DND-41 (cell line): ENCODE measurements around the gene PABPN1L.

Experiments
- EZH2 ChIP-seq: IDR thresholded peaks from 3 replicates; pipeline ENCODE4 v1.6.1; 2012; ENCODE audit warnings: borderline replicate concordance, low read depth, mild to moderate bottlenecking, moderate library complexity, low read length, inconsistent platforms; ENCODE audit not compliant: severe bottlenecking
- TF ChIP-seq, protein P1 (sequence below): IDR thresholded peaks from 2 replicates; pipeline ENCODE4 v1.5.1; 2012; ENCODE audit warnings: borderline replicate concordance, low read length, moderate library complexity, mild to moderate bottlenecking; ENCODE audit not compliant: poor library complexity, severe bottlenecking; ENCODE audit errors: extremely low read depth

DNA sequence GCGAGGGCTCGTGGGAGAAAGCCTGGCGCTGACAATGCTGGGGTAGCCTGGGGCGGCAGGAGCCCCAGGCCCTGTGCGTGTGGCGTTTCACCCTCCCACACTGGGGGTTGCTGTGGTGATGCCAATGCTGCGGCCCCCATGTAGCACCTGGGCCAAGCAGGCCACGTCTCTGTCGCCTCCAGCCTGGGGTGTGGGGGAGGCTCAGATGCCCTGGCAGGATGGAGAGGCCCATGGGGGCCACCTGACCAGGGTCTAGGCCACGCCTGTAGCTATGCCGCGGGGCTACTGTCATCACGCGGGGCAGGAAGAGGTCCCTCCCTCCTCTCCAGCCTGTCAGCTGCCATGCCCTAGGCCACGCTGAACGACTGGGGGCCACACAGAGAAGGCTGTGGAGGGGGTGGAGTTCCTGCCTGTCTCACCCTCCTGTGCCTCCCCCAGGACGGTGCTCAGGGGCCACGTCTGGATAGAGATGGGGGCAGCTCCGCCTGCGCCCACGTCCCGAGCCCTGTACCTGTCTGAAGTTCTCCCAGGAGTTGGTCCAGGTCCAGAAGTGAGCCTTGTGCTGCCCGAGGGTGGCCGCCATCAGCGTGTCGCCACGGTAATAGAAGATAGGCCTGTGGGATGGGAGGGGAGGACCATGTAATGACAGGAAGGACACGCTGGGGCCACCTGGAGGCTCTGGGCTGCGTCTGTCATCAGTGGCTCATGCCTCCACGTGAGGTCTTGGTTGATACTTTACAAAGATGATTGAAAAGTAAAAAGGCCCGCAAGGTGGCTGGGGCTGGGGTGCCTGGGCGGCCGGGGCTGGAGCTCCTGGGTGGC lies 42.0 kb downstream of the PABPN1L start:
- TF ChIP-seq, protein P1, sequence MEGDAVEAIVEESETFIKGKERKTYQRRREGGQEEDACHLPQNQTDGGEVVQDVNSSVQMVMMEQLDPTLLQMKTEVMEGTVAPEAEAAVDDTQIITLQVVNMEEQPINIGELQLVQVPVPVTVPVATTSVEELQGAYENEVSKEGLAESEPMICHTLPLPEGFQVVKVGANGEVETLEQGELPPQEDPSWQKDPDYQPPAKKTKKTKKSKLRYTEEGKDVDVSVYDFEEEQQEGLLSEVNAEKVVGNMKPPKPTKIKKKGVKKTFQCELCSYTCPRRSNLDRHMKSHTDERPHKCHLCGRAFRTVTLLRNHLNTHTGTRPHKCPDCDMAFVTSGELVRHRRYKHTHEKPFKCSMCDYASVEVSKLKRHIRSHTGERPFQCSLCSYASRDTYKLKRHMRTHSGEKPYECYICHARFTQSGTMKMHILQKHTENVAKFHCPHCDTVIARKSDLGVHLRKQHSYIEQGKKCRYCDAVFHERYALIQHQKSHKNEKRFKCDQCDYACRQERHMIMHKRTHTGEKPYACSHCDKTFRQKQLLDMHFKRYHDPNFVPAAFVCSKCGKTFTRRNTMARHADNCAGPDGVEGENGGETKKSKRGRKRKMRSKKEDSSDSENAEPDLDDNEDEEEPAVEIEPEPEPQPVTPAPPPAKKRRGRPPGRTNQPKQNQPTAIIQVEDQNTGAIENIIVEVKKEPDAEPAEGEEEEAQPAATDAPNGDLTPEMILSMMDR = no peak
- no peak for TF ChIP-seq EZH2
